H9 (cell line): ENCODE results near the gene SPN. TPM values are rescaled to one million over a fixed set of nuclear protein-coding genes. Genes with fewer than 3 reads are reported as not detected.
"Not testable (repeated sequence)": the region's sequence is repeated elsewhere in the genome, so short reads cannot be mapped to it uniquely, and the experiment has no call there.

Source experiments
- DNase-seq: peaks from one replicate; pipeline ENCODE4 v3.0.0-alpha.2; 2017
- H2AFZ ChIP-seq: one replicate; pipeline ENCODE4 v1.6.1; 2013; ENCODE audit warnings: mild to moderate bottlenecking, low read length, control low read depth, moderate library complexity
- H2AK5ac ChIP-seq: 2 replicates; pipeline ENCODE4 v1.6.1; 2013; ENCODE audit warnings: low read length, control low read depth, mixed read lengths; ENCODE audit not compliant: insufficient read length
- H2BK120ac ChIP-seq: one replicate; pipeline ENCODE4 v1.6.1; 2013; ENCODE audit warnings: low read depth, mild to moderate bottlenecking, low read length, control low read depth, inconsistent platforms; ENCODE audit not compliant: poor library complexity, severe bottlenecking
- H2BK12ac ChIP-seq: 2 replicates; pipeline ENCODE4 v1.6.1; 2013; ENCODE audit warnings: low read length, control low read depth, mixed read lengths, low read depth; ENCODE audit not compliant: insufficient read length
- H2BK15ac ChIP-seq: 2 replicates; pipeline ENCODE4 v1.6.1; 2013; ENCODE audit warnings: low read depth, low read length, control low read depth
- H2BK20ac ChIP-seq: one replicate; pipeline ENCODE4 v1.6.1; 2013; ENCODE audit warnings: low read depth, mild to moderate bottlenecking, low read length, control low read depth, inconsistent platforms; ENCODE audit not compliant: poor library complexity, severe bottlenecking
- H2BK5ac ChIP-seq: 2 replicates; pipeline ENCODE4 v1.6.1; 2013; ENCODE audit warnings: low read length, control low read depth, mixed read lengths; ENCODE audit not compliant: insufficient read length
- H3K14ac ChIP-seq: 2 replicates; pipeline ENCODE4 v1.6.1; 2013; ENCODE audit warnings: low read length, control low read depth; ENCODE audit not compliant: insufficient read depth
- H3K18ac ChIP-seq: 2 replicates; pipeline ENCODE4 v1.6.1; 2013; ENCODE audit warnings: low read depth, mild to moderate bottlenecking, mixed read lengths, low read length, control low read depth; ENCODE audit not compliant: insufficient read length
- H3K23ac ChIP-seq: 2 replicates; pipeline ENCODE4 v1.6.1; 2013; ENCODE audit warnings: low read length, control low read depth, mixed read lengths, low read depth; ENCODE audit not compliant: insufficient read length
- H3K23me2 ChIP-seq: 2 replicates; pipeline ENCODE4 v1.6.1; 2013; ENCODE audit warnings: low read depth, mild to moderate bottlenecking, mixed read lengths, low read length, control low read depth; ENCODE audit not compliant: insufficient read length, poor library complexity, severe bottlenecking
- H3K27ac ChIP-seq: 2 replicates; pipeline ENCODE4 v1.5.1; 2013; ENCODE audit warnings: low read length, control low read depth, mixed read lengths, low read depth; ENCODE audit not compliant: insufficient read length
- H3K27me3 ChIP-seq: 2 replicates; pipeline ENCODE4 v1.6.1; 2013; ENCODE audit warnings: low read length, control low read depth, inconsistent platforms; ENCODE audit not compliant: insufficient read depth
- H3K4ac ChIP-seq: 2 replicates; pipeline ENCODE4 v1.6.1; 2013; ENCODE audit warnings: low read depth, mild to moderate bottlenecking, control low read depth, inconsistent platforms, low read length, moderate library complexity
- H3K4me1 ChIP-seq: 2 replicates; pipeline ENCODE4 v1.6.1; 2013; ENCODE audit warnings: low read length, control low read depth, inconsistent platforms; ENCODE audit not compliant: insufficient read depth
- H3K4me2 ChIP-seq: 2 replicates; pipeline ENCODE4 v1.6.1; 2013; ENCODE audit warnings: low read length, control low read depth, mixed read lengths; ENCODE audit not compliant: insufficient read length, insufficient read depth
- H3K56ac ChIP-seq: 2 replicates; pipeline ENCODE4 v1.6.1; 2013; ENCODE audit warnings: low read depth, mild to moderate bottlenecking, mixed read lengths, low read length, control low read depth; ENCODE audit not compliant: insufficient read length
- H3K79me1 ChIP-seq: 2 replicates; pipeline ENCODE4 v1.6.1; 2013; ENCODE audit warnings: low read depth, mild to moderate bottlenecking, moderate library complexity, low read length, control low read depth, inconsistent platforms; ENCODE audit not compliant: insufficient read depth, poor library complexity, severe bottlenecking
- H3K79me2 ChIP-seq: 2 replicates; pipeline ENCODE4 v1.6.1; 2013; ENCODE audit warnings: low read length, control low read depth, inconsistent platforms; ENCODE audit not compliant: insufficient read depth
- H3K9ac ChIP-seq: 2 replicates; pipeline ENCODE4 v1.6.1; 2013; ENCODE audit warnings: low read length, control low read depth, mixed read lengths; ENCODE audit not compliant: insufficient read length; ENCODE audit errors: extremely low read depth
- H3K9me3 ChIP-seq: one replicate; pipeline ENCODE4 v1.6.1; 2013; ENCODE audit warnings: low read depth, low read length, inconsistent platforms; ENCODE audit not compliant: control insufficient read depth
- H3T11ph ChIP-seq: one replicate; pipeline ENCODE4 v1.6.1; 2013; ENCODE audit warnings: mild to moderate bottlenecking, low read length, control low read depth, inconsistent platforms
- H4K20me1 ChIP-seq: one replicate; pipeline ENCODE4 v1.6.1; 2013; ENCODE audit not compliant: control insufficient read depth, insufficient read length, insufficient read depth
- H4K5ac ChIP-seq: 2 replicates; pipeline ENCODE4 v1.6.1; 2013; ENCODE audit warnings: low read depth, mild to moderate bottlenecking, mixed read lengths, low read length, control low read depth; ENCODE audit not compliant: insufficient read length
- H4K8ac ChIP-seq: replicated peaks from 2 replicates; pipeline ENCODE4 v1.6.1; 2013; ENCODE audit warnings: low read length, control low read depth, mixed read lengths, low read depth; ENCODE audit not compliant: insufficient read length
- H4K91ac ChIP-seq: 2 replicates; pipeline ENCODE4 v1.6.1; 2013; ENCODE audit warnings: low read depth, mild to moderate bottlenecking, moderate library complexity, mixed read lengths, low read length, control low read depth; ENCODE audit not compliant: insufficient read length
- H3K27ac Mint-ChIP-seq, 3 experiments: 2 replicates in 2 of 3; 3 replicates in 1 of 3; pipeline ENCODE4 v1.8.0; 2020 to 2021; ENCODE audit warnings: mixed read lengths in 3 of 3, mild to moderate bottlenecking in 1 of 3, moderate library complexity in 1 of 3
- H3K27me3 Mint-ChIP-seq: 2 replicates; pipeline ENCODE4 v1.8.0; 2021; ENCODE audit warnings: low read depth, mild to moderate bottlenecking, moderate library complexity, mixed read lengths
- H3K36me3 Mint-ChIP-seq, 3 experiments: 2 replicates in 2 of 3; 3 replicates in 1 of 3; pipeline ENCODE4 v1.8.0; 2020 to 2021; ENCODE audit warnings: low read depth in 3 of 3, mixed read lengths in 3 of 3; ENCODE audit not compliant: insufficient read depth in 1 of 3
- H3K4me1 Mint-ChIP-seq, 2 experiments: 2 replicates each; pipeline ENCODE4 v1.8.0; 2020; ENCODE audit warnings: mixed read lengths in 2 of 2
- H3K4me3 Mint-ChIP-seq, 2 experiments: 2 replicates in 1 of 2; 3 replicates in 1 of 2; pipeline ENCODE4 v1.8.0; 2020 to 2021; ENCODE audit warnings: mild to moderate bottlenecking in 2 of 2, mixed read lengths in 2 of 2, moderate library complexity in 1 of 2
- H3K9me3 Mint-ChIP-seq, 2 experiments: 2 replicates in 1 of 2; 3 replicates in 1 of 2; pipeline ENCODE4 v1.8.0; 2020; ENCODE audit warnings: mild to moderate bottlenecking in 2 of 2, mixed read lengths in 2 of 2, moderate library complexity in 1 of 2
- CTCF ChIP-seq: fragments of 200-600 bp; sonication (generic); conservative IDR thresholded peaks from 3 replicates; pipeline ENCODE4 v1.8.0; 2021; ENCODE audit warnings: antibody characterized with exemption, mild to moderate bottlenecking
- WGBS: extraction: QIAGEN DNeasy Blood & Tissue Kit; methylation state at CpG from one replicate; pipeline ENCODE4 v1.1.7; 2013; ENCODE audit warnings: missing lambda C conversion rate, low lambda C conversion rate, mixed read lengths; ENCODE audit not compliant: insufficient read length; ENCODE audit errors: extremely low coverage; 5-methylcytosine and 5-hydroxymethylcytosine counted together
- total RNA-seq: library from RNA; stranded (reverse); gene quantifications from 2 replicates; pipeline ENCODE4 v1.2.1, GENCODE V29; 2021

SPN gene
- total RNA-seq, 1 experiment from 2014 or later: 0.77 TPM

GRCh38 chr16:29653471-29653870 lies 9.6 kb upstream of the SPN start:
- no peak overlapping the region for H3K56ac ChIP-seq
- H4K5ac ChIP-seq: no peak overlapping the region
- no peak overlapping the region for H2BK12ac ChIP-seq
- no peak overlapping the region for H2AFZ ChIP-seq
- H3K9me3 ChIP-seq: no peaks in the 10 kb centered on the region
- no peak overlapping the region for H2BK20ac ChIP-seq
- no peak overlapping the region for H2BK5ac ChIP-seq
- peaks cover 13 to 14% of the 10 kb centered on the region in 2 experiments for H3K4me1 Mint-ChIP-seq
- H4K20me1 ChIP-seq: no peaks in the 10 kb centered on the region
- H3K79me2 ChIP-seq: no peaks in the 10 kb centered on the region
- H3K4me3 Mint-ChIP-seq: no peak overlapping the region
- no peak for DNase-seq
- no CpG with 5 or more reads among the region's 12 CpGs for WGBS
- no peak overlapping the region for H3K23ac ChIP-seq
- H4K91ac ChIP-seq: no peak overlapping the region
- peaks cover 2% of the 10 kb centered on the region; the same call in 1 of the 2 replicates for H3K4me1 ChIP-seq
- TF ChIP-seq CTCF: no peak
- H3K4ac ChIP-seq: no peak overlapping the region
- no peaks in the 10 kb centered on the region for H3K9me3 Mint-ChIP-seq
- H3K27me3 Mint-ChIP-seq: no peaks in the 10 kb centered on the region
- H3K9ac ChIP-seq: no peak overlapping the region
- no peak overlapping the region for H3K4me2 ChIP-seq
- H3K27ac Mint-ChIP-seq: no peak overlapping the region
- no peaks in the 10 kb centered on the region for H3K23me2 ChIP-seq
- H3K18ac ChIP-seq: no peak overlapping the region
- H2AK5ac ChIP-seq: no peak overlapping the region
- no peaks in the 10 kb centered on the region for H3K79me1 ChIP-seq
- no peak overlapping the region for H2BK15ac ChIP-seq
- H3K36me3 Mint-ChIP-seq: no peaks in the 10 kb centered on the region
- H4K8ac ChIP-seq: no peak overlapping the region
- H2BK120ac ChIP-seq: no peak overlapping the region
- no peaks in the 10 kb centered on the region for H3K27me3 ChIP-seq
- no peak overlapping the region for H3K27ac ChIP-seq
- no peak overlapping the region for H3T11ph ChIP-seq
- H3K14ac ChIP-seq: no peak overlapping the region

GRCh38 chr16:29653890-29654289 lies 9.2 kb upstream of the SPN start:
- not testable (repeated sequence) for H2AFZ ChIP-seq

More at GRCh38 chr16:29653890-29654289, 9.2 kb upstream of the SPN start:
- H3K4ac ChIP-seq, H4K8ac ChIP-seq, H2BK15ac ChIP-seq, H2AK5ac ChIP-seq, H4K91ac ChIP-seq, DNase-seq, H3K9ac ChIP-seq, H3K56ac ChIP-seq, H3K9me3 ChIP-seq, H4K20me1 ChIP-seq, H3K27ac Mint-ChIP-seq, H3K27me3 Mint-ChIP-seq, H3K4me2 ChIP-seq, H2BK5ac ChIP-seq, H3T11ph ChIP-seq, H3K79me2 ChIP-seq, H3K18ac ChIP-seq, H3K14ac ChIP-seq, H4K5ac ChIP-seq, H2BK120ac ChIP-seq, H3K36me3 Mint-ChIP-seq, H3K27ac ChIP-seq, H3K27me3 ChIP-seq, H3K79me1 ChIP-seq, H2BK20ac ChIP-seq, H3K23ac ChIP-seq, H3K4me3 Mint-ChIP-seq, H3K9me3 Mint-ChIP-seq, H3K4me1 ChIP-seq, H2BK12ac ChIP-seq, H3K23me2 ChIP-seq: not testable (repeated sequence)
- peaks cover 13 to 14% of the 10 kb centered on the region in 2 experiments for H3K4me1 Mint-ChIP-seq
- WGBS: no CpG with 5 or more reads among the region's 7 CpGs
